Ectodermal cell (in vitro differentiated cells): ENCODE data around the gene CEP135.

ENCODE experiments used
- H3K27ac ChIP-seq: 2 replicates; pipeline ENCODE4 v1.7.0; 2013; ENCODE audit warnings: mild to moderate bottlenecking, low read depth, low read length; ENCODE audit not compliant: insufficient read depth, poor library complexity, severe bottlenecking
- H3K27me3 ChIP-seq: 2 replicates; pipeline ENCODE4 v1.7.0; 2013; ENCODE audit warnings: mild to moderate bottlenecking, low read length; ENCODE audit not compliant: insufficient read depth, control insufficient read depth, poor library complexity, severe bottlenecking
- H3K36me3 ChIP-seq: one replicate; pipeline ENCODE4 v1.7.0; 2013; ENCODE audit warnings: low read length; ENCODE audit not compliant: control insufficient read depth, insufficient read depth
- H3K4me1 ChIP-seq: one replicate; pipeline ENCODE4 v1.7.0; 2013; ENCODE audit warnings: low read length; ENCODE audit not compliant: control insufficient read depth, insufficient read depth
- H3K4me3 ChIP-seq: 2 replicates; pipeline ENCODE4 v1.7.0; 2013; ENCODE audit warnings: low read depth, low read length, control low read depth; ENCODE audit not compliant: insufficient read depth
- H3K9me3 ChIP-seq: 2 replicates; pipeline ENCODE4 v1.7.0; 2013; ENCODE audit warnings: mild to moderate bottlenecking, low read length, moderate library complexity; ENCODE audit not compliant: control insufficient read depth
- WGBS, 2 experiments: methylation state at CpG; one replicate each; pipeline ENCODE4 v1.1.7; 2013; ENCODE audit warnings: missing lambda C conversion rate in 2 of 2; 5-methylcytosine and 5-hydroxymethylcytosine counted together

Gene CEP135

DNA sequence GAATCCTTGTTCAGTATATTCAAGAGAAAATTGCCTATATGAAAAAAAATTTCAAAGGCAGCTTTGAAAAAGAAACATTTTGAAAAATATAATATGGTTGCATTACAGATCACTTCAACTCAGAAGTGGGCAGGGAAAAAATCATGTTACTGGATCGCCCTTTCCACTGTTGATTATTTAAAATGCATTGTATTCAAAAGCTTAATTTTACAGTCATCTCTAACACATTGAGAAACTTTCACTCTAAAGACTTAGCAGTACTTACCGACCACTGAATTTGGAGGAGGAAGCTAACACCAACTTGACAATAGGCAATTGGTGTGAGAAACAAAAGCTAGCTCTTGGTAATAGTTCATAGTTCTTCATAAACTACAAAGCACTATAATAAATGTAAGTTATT lies 101.9 kb downstream of the CEP135 start:
- 43% methylated on average over 2 of the region's 2 CpGs; no CpG with 5 or more reads in 1 of the 2 experiments for WGBS, 2 experiments
- no peaks in the 10 kb centered on the region for H3K4me1 ChIP-seq
- H3K36me3 ChIP-seq = no peaks in the 10 kb centered on the region
- H3K4me3 ChIP-seq = peak overlapping the region; percentile 75
- no peaks in the 10 kb centered on the region for H3K9me3 ChIP-seq
- no peaks in the 10 kb centered on the region for H3K27me3 ChIP-seq
- no peak overlapping the region for H3K27ac ChIP-seq

DNA sequence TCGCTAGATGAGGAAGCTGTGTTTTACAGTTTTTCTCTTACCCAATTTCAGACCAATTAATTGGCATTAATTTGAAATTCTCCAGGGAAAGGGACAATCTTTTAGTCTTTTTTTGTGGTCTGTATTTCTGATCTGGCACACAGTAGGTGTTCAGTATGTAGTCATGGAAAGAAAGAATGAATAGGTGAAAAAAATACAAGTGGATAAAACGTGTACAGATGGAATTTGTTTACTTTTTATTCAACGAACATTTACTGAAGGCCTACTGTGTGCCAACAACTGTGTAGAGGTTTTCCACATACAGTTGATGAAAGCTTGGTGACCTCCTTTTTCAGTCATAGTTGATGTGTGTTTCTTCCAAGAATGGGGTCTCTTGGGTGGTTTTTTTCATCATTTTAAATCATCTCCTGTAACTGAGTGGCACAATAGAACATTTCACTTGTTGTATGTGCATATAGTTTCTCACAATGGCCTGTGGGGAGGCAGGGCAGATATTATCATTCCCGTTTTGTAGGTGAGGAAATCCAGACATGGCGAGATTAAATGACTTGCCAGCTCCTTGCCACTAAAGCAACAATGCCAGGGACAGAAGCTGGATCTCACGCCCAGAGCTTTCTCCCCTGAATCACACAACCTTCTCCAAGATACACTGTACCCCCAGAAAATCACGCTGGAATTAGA lies 102.4 kb downstream of the CEP135 start:
- Histone ChIP-seq H3K4me1 (no peaks in the 10 kb centered on the region), H3K9me3 (no peaks in the 10 kb centered on the region), H3K27ac (no peak overlapping the region), H3K27me3 (no peaks in the 10 kb centered on the region), H3K36me3 (no peaks in the 10 kb centered on the region), H3K4me3 (peak overlapping the region; percentile 75)
- 86 to 90% methylated on average over 5 to 7 of the region's 7 CpGs for WGBS, 2 experiments

DNA sequence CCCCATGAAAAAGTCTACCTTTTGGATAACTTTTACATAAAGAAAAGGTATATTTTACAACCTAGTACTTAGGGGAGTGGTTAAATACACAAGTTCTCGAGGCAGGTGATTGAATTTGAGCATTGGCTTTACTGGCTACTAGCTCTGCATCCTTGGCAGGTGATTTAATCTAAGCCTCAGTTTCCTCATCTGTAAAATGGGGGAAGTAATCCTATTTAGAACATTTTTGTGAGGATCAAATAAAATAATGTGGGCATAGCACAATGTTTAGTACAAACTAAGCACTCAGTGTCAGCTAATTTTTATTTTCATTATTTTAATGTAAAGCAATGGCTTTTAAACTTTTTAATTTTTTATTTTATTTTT lies 102.9 kb downstream of the CEP135 start:
- no peaks in the 10 kb centered on the region for H3K4me1 ChIP-seq
- H3K36me3 ChIP-seq = no peaks in the 10 kb centered on the region
- no peak overlapping the region for H3K27ac ChIP-seq
- no peaks in the 10 kb centered on the region for H3K9me3 ChIP-seq
- no peaks in the 10 kb centered on the region for H3K27me3 ChIP-seq
- no peak overlapping the region for H3K4me3 ChIP-seq
- 91 to 95% methylated on average over 1 of the region's 1 CpG for WGBS, 2 experiments

DNA sequence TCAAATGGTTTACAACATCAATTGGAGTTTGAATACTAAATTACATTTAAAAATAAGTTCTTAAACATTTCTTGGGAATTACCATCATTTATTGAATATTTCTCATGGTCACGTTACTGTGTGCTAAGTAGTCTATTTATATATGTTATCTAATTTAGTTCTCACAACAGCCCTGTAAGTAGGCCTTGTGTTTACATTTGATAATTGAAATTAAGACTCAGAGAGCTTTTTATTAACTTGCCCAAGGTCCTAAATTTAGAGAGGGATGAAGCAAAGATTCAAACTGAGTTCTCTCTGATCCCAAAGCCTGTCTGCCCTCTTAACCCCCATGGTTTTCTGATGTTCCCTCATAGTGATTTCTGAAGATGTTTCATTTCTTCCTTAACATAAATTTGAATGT lies 103.7 kb downstream of the CEP135 start:
- H3K27me3 ChIP-seq = no peaks in the 10 kb centered on the region
- H3K9me3 ChIP-seq = no peaks in the 10 kb centered on the region
- H3K4me1 ChIP-seq = no peaks in the 10 kb centered on the region
- no peaks in the 10 kb centered on the region for H3K36me3 ChIP-seq
- no CpG with 5 or more reads among the region's 1 CpG for WGBS, 2 experiments
- H3K4me3 ChIP-seq = no peak overlapping the region
- H3K27ac ChIP-seq = no peak overlapping the region

DNA sequence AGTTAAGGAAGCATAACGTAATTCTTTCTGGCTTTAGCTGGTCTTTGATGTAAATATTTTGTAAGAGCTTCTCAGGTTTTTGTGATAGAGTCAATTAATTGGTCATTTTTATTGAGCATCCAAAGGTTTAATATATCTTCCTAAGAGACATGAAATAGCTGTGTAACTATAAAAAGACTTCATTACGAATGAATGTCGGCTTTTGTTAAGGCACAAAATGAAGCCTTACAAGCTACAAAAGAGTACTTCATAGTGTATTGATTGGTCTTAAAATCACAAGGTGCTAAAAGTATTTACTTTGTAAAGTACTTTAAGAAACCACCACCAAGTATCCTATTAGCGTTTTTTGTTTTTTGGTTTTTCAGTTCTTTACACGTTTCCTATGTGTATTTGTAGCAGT lies 104.2 kb downstream of the CEP135 start:
- Histone ChIP-seq H3K27ac (no peak overlapping the region), H3K27me3 (no peaks in the 10 kb centered on the region), H3K9me3 (no peaks in the 10 kb centered on the region), H3K4me3 (no peak overlapping the region), H3K4me1 (no peaks in the 10 kb centered on the region), H3K36me3 (no peaks in the 10 kb centered on the region)
- 87 to 92% methylated on average over 3 to 4 of the region's 5 CpGs for WGBS, 2 experiments

DNA sequence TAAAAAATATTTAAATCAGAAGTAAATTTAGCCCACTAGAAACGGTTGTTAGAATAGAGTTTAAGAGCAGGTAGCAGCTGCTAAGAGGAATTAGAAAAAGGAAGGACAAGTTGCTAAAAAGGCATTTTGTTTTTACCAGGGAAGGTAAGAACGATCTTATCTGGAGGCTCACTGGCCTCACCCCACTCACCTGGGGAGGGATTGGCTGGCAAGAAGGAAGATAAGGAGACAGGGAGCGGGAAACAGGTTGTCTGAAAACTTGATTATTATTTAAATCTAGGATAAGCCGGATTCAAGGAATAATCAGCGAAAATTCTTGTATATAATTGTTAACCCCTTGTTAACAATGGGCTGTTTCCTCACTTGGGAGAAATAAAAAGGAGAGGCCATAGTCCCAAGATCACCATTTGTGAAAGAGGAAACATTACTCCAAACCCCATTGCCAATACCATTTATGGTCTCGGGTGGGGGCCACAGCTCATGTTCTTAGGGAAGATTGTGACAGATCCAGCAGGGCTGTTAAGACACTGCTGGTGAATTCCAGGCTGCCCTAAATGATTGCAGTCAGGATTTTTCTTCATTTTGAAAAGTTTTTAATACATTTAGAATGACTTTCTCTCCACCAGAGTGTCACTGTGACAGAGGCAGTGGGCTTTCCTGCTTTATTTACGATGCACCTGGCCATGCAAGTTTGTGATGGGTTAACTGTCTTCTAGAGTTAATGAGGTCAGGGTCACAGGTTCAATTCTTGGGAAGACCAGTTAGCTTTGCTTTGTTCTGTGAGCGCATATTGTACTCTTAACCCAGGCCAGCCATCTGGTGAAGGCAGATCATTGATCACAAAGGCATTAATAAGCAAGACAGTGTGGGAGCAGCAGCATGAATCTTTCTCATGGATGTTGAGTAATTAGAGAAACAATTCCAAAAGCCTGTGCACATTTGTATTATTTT lies 106.6 kb downstream of the CEP135 start:
- Histone ChIP-seq H3K36me3 (no peaks in the 10 kb centered on the region), H3K4me3 (no peak overlapping the region), H3K27ac (peak overlapping the region; percentile 41), H3K4me1 (no peaks in the 10 kb centered on the region), H3K9me3 (no peaks in the 10 kb centered on the region), H3K27me3 (no peaks in the 10 kb centered on the region)
- WGBS, 2 experiments = 70 to 80% methylated on average over 8 of the region's 8 CpGs

DNA sequence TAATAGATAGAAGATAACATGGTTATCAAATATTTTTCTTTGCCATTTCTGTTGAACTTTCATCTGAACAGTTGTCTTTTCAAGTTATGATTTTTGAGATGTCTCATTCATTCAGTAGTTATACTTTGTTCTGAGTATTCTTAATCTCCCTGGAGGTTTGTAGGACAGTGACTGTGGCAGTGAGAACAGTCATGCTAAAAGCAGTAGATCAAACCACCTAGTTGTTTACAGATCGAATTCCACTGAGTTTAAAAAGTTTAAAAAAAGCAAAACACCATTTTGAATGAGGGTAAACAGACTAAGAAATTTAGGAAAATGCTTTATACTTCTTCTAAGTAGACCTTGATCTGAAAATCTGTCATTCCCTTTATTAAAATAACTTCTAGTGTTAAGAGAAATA lies 107.2 kb downstream of the CEP135 start:
- H3K4me1 ChIP-seq = no peaks in the 10 kb centered on the region
- no peaks in the 10 kb centered on the region for H3K9me3 ChIP-seq
- 100% methylated on average over 1 of the region's 1 CpG for WGBS, 2 experiments
- H3K27me3 ChIP-seq = no peaks in the 10 kb centered on the region
- peak overlapping the region; percentile 41 for H3K27ac ChIP-seq
- H3K36me3 ChIP-seq = no peaks in the 10 kb centered on the region
- H3K4me3 ChIP-seq = no peak overlapping the region

DNA sequence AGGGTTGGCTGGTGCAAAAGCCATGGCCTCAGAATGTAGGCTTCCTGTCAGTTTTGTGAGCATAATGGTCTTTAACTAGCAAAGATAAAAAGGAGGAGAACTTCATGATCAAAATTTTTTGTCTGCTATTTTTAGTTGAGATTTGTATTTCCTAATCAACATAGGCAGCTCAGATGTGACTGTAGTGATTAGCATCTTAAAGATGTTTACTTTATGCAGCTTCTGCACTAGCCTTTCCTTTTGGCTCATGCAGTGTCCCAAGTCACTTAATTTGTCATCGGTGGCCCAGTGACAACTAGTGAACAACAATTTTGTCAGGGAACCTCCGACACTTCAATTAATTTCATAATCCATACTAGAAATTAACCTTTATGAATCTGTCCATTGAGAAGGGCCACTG lies 109.8 kb downstream of the CEP135 start:
- Histone ChIP-seq H3K9me3 (no peaks in the 10 kb centered on the region), H3K4me3 (no peak overlapping the region)
- 90 to 98% methylated on average over 2 of the region's 2 CpGs for WGBS, 2 experiments

DNA sequence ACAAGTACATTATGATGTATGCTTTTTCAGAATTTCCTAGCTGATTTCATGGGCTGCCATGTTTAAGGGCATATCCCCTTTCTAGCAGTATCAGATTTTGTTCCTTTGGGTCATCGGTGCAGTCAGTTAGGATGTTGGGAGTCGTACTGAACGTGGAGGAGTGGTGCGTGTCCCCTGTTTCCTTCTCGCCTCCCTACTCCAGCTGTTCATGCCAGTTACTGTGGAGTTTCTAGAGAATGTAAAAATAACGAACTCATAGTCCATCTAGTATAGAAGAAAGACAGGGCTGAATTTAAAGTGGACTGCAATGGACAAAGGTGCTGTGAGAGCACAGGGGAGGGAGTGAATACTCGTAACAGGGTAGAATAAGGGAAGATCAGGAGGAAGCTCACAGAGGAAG lies 111.3 kb downstream of the CEP135 start:
- Histone ChIP-seq H3K9me3 (no peaks in the 10 kb centered on the region), H3K36me3 (no peaks in the 10 kb centered on the region), H3K27me3 (no peaks in the 10 kb centered on the region), H3K4me1 (no peaks in the 10 kb centered on the region), H3K27ac (no peak overlapping the region), H3K4me3 (no peak overlapping the region)
- WGBS, 2 experiments = 94 to 96% methylated on average over 7 of the region's 7 CpGs

More for the DNA sequence above, 109.8 kb downstream of the CEP135 start:
- Histone ChIP-seq H3K36me3 (no peaks in the 10 kb centered on the region), H3K4me1 (no peaks in the 10 kb centered on the region), H3K27ac (no peak overlapping the region), H3K27me3 (no peaks in the 10 kb centered on the region)

DNA sequence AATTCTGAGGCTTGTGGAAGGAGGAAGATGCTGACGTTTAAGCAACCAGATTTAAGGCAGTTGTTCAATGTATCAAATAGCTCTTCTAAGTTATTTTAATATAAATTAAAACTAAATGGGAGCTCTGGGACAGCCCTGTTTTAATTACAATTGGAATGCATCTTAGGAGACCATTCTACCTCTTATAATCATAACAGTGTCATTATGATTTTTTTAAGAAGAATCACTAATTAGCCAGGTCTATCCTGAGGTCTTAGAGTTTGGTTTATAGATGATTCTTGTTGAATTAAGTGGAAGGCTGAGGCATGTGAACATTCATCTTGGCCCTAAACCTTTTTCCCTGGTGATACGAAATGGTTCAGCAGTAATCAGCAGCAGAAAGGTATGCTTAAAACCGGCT lies 113.4 kb downstream of the CEP135 start:
- H3K36me3 ChIP-seq = no peaks in the 10 kb centered on the region
- no peaks in the 10 kb centered on the region for H3K9me3 ChIP-seq
- H3K27ac ChIP-seq = no peak overlapping the region
- H3K27me3 ChIP-seq = no peaks in the 10 kb centered on the region
- H3K4me1 ChIP-seq = no peaks in the 10 kb centered on the region
- 91 to 93% methylated on average over 2 of the region's 3 CpGs for WGBS, 2 experiments
- no peak overlapping the region for H3K4me3 ChIP-seq
